Measurements from ENCODE around the gene FOXR1.
A peak's percentile ranks its signal among the peaks of the same experiment; 100 is the strongest.
"Not testable (repeated sequence)": the region's sequence is repeated elsewhere in the genome, so short reads cannot be mapped to it uniquely, and the experiment has no call there.

The FOXR1 gene

DNA sequence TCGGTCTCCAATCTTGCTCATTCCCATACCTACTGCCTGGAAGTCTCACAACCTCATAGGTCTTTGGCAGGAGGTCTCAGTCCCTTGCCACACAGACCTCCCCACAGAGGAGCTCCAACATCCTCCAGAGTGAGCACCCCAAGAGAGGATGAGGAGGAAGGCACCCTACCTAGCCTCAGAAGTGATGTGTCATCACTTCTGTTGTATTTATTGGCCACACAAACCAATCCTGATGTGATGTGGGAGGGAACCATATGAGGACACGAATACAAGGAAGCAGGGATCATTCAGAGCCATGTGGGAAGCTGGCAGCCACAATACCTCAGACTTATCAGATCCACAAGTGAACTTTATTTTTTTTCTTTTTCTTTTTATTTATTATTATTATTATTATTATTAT, 24.5 kb upstream of the FOXR1 start:
- DNase-seq (ENCODE audit: low read depth): no peak

DNA sequence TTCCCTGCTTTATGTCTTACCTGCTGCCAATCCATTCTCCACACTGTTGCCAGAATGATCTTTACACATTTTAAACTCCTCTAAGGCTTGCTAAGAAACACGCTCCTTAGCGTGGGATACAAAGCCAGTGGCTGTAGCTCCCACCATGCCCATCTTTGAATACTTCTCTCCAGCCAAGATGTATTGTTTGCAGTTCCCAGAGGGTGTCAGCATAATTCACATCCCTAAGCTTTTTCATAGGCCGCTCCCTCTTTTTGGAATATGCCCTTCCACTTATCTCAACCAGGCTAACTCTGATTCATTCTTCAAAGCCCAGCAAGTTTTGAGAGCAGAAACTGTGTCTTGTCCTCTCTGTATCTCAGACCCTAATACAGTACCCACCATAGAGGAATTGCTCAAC, 23.6 kb upstream of the FOXR1 start:
- no peak for DNase-seq (ENCODE audit: low read depth)

DNA sequence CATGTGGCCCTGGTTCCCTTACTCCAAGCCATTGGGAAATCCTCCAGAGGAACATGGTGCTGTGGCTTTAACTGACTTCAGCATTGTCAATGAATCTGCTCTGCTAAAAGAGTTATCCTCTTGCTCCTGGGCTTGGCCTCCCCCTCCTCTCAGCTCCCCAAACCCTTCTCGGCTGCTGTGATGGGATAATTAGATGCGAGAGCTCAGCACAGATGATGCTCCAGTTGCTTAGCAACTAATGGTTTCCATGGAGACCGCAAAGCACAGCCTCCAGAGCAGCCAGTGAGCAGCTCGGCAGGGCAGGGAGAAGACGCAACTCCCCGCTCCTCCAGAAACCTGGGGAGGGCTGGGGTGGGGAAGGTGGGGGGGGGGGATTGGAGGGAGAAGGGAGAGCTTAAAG, 18.3 kb upstream of the FOXR1 start:
- DNase-seq (ENCODE audit: low read depth): peak; percentile 36

DNA sequence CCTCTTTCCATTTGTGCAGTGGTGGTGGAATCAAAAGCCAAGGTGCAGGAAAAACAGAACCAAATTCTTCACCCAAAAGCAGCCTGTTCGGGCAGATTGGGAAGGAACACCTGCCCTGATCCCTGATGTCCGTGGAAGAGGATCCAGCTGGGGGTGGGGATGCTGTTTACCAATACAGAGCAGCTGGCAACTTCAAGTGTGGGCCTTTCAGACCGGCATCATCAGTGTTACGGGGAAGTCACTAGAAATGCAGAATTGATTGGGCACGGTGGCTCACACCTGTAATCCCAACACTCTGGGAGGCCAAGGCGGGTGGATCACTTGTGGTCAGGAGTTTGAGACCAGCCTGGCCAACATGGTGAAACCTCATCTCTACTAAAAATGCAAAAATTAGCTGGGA, 17.6 kb upstream of the FOXR1 start:
- DNase-seq (ENCODE audit: low read depth): not testable (repeated sequence)

DNA sequence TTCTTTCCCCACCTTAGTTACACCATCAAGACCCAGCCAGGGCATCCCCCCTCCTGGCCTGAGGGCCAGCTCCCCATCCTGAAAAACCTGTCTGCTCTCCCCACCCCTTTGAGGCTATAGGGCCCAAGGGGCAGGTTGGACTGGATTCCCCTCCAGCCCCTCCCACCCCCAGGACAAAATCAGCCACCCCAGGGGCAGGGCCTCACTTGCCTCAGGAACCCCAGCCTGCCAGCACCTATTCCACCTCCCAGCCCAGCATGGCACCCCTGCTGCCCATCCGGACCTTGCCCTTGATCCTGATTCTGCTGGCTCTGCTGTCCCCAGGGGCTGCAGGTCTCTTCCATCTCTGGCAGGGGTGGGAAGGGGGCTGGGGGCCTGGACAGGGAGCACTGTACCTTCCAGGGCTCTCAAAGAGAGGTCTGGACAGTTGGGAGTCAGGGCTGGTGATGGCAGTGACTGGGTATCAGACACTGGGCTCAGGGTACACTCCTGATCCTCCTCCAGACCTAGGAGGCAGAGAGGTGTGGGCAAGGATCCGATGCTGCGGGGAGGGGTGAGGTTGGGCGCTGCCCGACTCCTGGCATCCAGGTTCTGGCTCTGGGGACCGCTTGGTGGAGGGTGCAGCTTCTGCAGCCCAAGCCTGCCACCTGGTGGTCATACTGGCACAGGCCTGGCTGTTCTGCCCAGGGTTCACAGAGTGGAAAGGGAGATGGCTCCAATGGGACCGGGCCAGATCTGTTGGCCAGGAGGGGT, 15.3 kb upstream of the FOXR1 start, which contains the start of gene UPK2:
Gene UPK2, plus strand, starts transcription at position 205 of the 753 bp plus-strand sequence. Its CDS starts 53 bp downstream, at position 258.
- peak; percentile 84 for DNase-seq (ENCODE audit: low read depth)

DNA sequence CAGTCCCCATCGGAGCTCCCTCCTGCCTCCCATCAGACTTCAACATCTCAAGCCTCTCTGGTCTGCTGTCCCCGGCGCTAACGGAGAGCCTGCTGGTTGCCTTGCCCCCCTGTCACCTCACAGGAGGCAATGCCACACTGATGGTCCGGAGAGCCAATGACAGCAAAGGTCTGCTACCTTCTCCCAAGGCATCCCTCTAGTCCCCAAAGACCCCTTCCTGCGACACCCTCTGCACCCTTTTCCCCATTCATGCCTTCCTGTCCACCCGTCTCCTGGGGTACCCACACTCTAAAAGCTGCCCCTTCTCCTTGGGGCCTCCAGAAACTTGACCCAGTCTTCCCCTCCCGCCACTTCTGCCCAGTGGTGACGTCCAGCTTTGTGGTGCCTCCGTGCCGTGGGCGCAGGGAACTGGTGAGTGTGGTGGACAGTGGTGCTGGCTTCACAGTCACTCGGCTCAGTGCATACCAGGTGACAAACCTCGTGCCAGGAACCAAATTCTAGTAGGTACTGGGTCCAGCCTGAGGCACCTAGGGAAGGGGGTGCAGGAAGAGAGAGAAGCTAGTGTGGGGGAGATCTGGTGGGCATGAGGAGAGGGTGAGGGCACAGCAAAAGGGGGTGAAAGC, 14.6 kb upstream of the FOXR1 start:
- no peak for DNase-seq (ENCODE audit: low read depth)

DNA sequence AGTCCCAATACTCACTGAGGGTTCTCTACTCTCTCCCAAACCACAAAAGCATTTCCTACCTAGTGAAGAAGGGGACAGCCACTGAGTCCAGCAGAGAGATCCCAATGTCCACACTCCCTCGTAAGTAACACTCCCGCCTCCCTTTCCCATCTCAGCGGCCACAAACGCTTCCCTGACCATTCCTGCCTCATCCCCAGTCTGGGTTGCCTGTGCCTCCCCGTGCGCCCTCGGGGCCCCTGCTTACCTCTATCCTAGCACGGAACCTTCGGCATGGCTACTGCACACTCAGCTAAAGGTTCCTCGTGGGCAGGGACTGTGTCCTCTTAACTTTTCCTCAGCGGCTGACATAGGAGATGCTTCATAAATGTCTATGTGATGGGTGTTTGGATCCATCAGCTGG, 14.0 kb upstream of the FOXR1 start:
- no peak for DNase-seq (ENCODE audit: low read depth)

DNA sequence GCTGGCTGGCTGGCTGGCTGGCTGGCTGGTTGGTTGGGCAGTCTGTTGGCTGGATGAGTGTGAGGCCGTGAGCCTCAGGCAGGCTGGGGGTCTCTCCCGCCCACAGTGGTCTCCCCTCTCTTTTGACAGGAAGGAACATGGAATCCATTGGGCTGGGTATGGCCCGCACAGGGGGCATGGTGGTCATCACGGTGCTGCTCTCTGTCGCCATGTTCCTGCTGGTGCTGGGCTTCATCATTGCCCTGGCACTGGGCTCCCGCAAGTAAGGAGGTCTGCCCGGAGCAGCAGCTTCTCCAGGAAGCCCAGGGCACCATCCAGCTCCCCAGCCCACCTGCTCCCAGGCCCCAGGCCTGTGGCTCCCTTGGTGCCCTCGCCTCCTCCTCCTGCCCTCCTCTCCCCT, 13.6 kb upstream of the FOXR1 start:
- DNase-seq (ENCODE audit: low read depth): no peak

DNA sequence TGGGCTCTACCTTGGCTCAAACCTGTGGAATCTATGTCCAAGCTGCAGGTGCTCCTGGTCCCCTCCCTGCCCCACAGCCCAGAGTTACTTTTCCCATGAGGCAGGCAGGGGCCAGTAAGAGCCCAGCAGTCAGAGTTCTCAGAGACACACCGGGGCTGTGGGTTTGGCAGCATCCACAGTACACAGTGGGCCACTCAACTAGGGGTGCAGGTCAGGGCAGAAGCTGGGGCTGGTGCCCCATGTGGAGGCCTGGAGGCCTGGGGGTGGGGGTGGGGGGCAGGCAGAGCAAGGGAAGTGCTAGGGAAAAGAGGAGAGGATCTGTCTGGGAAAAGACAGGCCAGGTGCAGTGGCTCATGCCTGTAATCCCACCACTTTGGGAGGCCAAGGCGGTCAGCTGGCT, 13.0 kb upstream of the FOXR1 start:
- no peak for DNase-seq (ENCODE audit: low read depth)

DNA sequence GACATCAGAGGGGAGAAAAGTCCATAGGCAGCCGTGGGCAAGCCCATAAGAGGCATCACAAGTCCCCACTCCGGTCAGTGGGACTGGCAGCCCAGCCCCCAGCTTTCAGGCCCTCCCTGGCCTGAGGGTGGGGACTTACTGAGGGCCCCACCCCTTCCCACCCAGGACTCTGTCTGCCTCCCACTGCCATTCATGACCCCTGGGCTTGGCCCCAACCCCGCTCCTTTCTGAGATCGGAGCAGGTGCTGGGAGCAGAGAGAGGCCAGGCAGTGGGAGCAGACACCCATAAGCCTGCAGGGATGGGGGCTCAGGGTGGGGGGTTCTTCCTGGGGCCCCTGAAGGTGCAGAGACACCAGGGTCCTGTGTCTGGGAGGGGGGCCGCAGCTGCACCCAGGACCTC, 10.4 kb upstream of the FOXR1 start:
- DNase-seq (ENCODE audit: low read depth): no peak

DNA sequence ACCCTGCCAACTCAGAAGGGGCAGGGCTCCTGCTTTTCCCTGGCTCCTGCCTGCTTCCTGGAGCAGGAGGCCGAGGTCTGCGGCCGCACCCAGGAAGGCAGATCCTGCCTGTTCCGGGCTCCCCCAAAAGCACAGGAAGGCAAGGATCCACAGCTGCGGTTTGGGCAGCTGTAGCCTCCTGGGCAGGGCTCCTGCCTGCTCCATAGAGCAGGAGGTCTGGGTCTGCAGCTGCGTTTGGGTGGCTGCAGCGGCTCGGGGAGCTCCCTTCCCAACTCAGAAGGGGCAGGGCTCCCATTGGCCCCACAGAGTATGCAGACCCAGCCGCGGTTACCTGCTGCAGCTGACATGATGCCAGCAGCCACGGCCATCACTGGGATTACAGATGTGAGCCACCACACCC, 10.0 kb upstream of the FOXR1 start:
- no peak for DNase-seq (ENCODE audit: low read depth)

DNA sequence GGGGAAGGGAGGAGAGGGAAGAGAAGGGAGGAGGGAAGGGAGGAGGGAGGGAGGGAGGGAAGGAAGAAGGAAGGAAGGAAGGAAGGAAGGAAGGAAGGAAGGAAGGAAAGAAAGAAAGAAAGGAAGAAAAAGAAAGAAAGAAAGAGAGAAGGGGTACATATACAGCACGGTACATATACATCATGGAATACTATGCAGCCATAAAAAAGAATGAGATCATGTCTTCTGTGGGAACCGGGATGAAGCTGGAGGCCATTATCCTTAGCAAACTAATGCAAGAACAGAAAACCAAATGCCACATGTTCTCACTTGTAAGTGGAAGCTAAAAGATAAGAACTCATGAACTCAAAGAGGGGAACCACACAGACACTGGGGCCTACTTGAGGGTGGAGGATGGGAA, 2.1 kb upstream of the FOXR1 start:
- not testable (repeated sequence) for DNase-seq (ENCODE audit: low read depth)

DNA sequence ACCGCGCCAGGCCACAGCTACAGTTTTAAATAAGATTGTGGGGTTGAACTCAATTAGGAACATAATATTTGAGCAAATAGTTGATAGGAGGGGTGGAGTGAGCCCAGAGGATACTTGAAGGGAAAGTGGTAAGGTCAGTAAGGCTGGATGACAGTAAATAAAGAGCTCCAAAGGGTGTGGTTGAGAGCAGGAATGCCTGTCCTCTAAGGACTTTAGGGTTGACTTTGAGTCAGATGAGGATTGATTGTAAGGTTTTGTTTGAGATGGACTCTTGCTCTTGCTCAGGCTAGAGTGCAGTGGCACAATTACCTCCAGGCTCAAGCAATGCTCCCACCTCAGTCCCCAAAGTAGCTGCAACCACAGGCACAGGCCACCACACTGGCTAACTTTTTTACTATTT, 2.4 kb downstream of the FOXR1 start:
- no peak for DNase-seq (ENCODE audit: low read depth)

DNA sequence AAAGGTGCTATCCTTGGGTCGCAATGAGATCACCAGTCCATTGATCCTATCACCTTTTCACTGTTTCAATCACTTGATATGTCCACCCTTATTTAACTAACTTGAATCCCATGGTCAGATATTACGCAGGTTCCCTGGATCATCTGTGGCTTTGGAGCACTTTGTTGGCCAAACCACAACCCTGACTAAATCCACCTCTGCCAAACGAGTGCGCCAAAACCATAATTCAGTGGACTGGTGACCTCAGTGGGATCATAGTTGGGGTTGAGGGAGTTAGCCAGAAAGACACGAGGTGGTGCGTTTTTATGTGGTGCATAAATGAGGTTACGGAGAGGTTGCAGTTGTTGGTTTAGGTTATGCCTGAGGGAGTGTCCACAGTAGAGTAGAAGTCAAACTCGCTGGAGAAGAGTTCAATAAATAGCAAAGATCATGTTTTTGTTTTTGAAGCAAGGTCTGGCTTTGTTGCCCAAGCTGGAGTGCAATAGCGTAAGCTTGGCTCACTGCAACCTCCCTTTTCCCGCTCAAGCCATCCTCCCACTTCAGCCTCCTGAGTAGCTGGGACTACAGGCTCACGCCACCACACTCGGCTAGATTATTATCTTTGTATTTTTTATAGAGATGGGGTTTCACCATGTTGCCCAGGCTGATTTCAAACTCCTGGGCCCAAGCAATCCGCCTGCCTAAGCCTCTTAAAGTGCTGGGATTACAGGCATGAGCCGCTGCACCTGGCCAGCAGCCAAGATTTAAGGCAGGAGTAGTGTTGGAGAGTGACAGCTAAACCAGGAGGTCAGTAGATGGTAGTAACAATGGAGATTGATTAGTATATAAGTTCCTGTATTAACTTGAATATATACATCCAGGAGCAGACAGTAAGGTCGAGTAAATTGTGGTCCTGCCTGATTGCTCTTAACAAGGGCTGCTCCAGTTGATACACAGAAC, 4.5 kb downstream of the FOXR1 start:
- no peak for DNase-seq (ENCODE audit: low read depth)

DNA sequence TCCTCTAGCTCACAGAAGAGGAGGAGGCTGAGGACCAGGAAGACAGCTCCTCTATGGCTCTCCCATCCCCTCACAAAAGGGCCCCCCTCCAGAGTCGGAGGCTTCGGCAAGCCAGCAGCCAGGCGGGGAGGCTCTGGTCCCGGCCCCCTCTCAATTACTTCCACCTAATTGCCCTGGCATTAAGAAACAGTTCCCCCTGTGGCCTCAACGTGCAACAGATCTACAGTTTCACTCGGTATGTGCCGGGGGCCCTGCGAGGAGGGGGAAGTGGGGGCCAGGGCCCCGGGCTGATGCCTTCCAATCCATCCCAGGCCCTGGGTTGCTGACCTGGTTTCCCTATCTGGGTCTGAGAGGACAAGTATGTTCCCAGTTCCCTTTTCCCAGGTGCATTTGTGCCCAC, 7.9 kb downstream of the FOXR1 start:
- DNase-seq (ENCODE audit: low read depth): no peak

DNA sequence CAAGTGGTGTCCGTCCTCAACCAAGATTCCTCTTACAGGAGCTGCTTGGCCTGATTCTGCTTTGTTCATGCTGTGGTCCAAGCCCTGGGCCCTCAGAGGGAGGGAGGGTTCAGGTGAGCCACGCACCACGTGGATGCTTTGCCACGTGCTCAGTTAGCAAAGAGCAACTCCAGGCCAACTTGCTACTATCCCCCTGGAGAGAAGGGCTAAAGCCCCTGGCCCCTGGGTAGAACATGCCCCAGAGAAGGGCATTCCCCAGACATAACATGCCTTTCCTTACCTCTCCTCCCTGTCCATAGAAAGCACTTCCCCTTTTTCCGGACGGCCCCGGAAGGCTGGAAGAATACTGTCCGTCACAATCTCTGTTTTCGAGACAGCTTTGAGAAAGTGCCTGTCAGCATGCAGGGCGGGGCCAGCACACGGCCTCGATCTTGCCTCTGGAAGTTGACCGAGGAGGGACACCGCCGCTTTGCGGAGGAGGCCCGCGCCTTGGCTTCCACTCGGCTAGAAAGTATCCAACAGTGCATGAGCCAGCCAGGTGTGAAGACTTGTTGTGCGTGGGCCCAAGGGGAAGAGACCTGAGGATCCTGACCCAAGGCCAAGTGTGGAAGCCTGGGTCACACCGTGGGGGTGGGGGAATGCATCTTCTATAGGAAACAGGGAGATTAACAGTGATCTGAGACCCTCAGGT, 8.8 kb downstream of the FOXR1 start:
- no peak for DNase-seq (ENCODE audit: low read depth)

DNA sequence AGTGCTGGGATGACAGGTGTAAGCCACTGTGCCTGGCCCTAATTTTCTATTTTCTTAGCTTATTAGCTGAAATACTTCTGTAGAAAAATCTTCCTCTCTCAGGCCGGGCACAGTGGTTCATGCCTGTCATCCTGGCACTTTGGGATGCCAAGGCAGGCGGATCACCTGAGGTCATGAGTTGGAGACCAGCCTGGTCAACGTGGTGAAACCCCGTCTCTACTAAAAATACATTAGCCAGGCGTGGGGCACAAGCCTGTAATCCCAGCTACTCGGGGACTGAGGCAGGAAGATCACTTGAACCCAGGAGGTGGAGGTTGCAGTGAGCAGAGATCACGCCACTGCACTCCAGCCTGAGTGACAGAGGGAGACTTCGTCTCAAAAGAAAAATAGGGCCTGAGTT, 12.8 kb downstream of the FOXR1 start:
- not testable (repeated sequence) for DNase-seq (ENCODE audit: low read depth)

DNA sequence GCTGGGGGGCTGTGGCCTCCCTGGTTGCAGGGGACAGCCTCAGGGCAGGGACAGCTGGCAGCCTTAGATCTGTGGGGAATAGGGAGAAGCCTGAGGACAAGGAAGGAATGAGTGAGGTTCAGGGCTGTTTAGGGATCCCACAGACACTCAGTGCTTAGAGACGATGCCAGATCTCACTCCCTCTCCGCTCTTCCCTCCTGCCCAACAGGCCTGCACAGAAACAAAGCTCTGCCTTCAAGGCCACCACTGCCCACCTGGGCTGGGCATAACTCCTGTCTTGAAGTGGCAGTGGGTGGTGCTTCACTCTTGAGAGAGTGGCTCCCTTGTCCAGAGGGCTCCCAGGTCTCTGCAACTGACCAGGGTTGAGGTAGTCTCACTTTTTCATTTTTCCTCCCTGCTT, 13.3 kb downstream of the FOXR1 start:
- DNase-seq (ENCODE audit: low read depth): no peak

DNA sequence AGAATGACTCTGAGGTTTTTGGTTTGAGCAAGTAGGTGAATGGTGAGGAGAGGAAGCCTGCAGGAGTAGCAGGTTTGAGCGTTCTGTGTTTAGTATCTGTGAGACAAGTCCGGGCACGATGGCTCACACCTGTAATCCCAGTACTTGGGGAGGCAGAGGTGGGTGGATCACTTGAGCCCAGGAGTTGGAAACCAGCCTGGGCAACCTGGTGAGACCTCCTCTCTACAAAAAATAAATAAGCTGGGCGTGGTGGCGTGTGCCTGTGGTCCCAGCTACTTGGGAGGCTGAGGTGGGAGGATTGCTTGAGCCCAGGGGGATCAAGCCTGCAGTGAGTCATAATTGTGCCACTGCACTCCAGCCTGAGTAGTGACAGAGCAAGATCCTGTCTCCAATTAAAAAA, 16.7 kb downstream of the FOXR1 start:
- no peak for DNase-seq (ENCODE audit: low read depth)

DNA sequence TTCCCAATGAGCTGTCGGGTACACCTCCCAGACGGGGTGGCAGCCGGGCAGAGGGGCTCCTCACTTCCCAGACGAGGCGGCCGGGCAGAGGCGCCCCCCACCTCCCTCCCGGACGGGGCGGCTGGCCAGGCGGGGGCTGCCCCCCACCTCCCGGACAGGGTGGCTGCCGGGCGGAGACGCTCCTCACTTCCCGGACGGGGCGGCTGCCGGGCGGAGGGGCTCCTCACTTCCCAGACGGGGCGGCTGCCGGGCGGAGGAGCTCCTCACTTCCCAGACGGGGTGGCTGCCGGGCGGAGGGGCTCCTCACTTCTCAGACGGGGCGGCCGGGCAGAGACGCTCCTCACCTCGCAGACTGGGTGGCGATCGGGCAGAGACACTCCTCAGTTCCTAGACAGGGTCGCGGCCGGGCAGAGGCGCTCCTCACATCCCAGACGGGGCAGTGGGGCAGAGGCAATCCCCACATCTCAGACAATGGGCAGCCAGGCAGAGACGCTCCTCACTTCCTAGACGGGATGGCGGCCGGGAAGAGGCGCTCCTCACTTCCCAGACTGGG, 20.0 kb downstream of the FOXR1 start:
- not testable (repeated sequence) for DNase-seq (ENCODE audit: low read depth)

DNA sequence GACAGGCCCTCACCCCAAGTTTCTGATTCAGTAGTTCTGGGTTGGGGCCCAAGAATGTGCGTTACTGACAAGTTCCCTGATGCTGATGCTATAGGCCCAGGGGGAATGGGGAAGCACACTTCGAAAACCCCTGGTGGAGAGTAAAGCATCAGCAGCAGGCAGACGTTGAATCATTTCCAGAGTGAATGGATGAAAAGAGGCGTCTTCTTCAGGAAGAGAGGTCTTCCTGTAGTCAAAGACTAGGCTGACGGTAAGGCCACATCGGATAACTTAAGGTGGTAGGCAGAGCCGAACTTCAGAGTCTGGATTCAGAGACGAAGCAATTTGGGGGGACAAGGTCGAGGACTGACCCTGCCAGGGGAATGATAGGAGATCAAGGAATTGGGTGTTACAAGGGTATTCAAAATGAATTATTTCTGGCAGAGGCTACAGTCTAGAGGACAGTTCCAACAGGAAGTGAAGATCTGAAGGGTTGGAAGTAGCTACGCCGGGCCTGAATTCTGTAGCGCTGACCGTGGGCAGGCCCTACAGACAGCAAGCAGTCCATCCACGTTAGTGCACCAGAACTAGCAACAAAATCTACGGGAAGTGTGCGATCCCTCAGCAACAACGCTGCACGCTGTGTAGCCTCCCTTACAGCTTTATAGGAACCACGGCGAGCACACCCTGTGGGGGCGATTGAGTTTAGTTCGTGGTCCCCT, 25.5 kb downstream of the FOXR1 start:
- DNase-seq (ENCODE audit: low read depth): peak; percentile 47

Measured in ELR (cell line).